ENCODE data around the gene PRKX. TPM values are rescaled to one million over a fixed set of nuclear protein-coding genes. Genes with fewer than 3 reads are reported as not detected.
"Not testable (repeated sequence)": the region's sequence is repeated elsewhere in the genome, so short reads cannot be mapped to it uniquely, and the experiment has no call there.

PRKX gene
- total and polyA plus RNA-seq, 8 donors = 11.6 to 23.6 (median 13.6) TPM

DNA sequence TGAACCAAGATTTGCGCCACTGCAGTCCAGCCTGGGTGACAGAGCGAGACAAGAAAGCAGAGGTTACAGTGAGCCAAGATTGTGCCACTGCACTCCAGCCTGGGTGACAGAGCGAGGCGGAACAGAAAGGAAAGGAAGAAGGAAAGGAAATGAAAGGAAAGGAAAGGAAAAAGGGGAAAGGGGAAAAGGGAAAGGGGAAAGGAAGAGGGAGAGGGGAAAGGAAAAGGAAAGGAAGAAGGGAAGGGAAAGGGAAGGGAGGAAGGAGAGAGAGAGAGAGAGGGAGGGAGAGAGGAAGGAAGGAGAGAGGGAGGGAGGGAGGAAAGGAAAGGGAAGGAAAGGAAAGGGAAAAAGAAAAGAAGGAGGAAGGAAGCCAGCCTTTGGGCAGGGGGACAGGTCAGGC lies 76.6 kb downstream of the PRKX start:
- ATAC-seq (no peak), DNase-seq (no peak)
- Histone ChIP-seq H3K27me3 (no peaks in the 10 kb centered on the region), H3K27ac (no peak overlapping the region), H3K4me1 (no peaks in the 10 kb centered on the region), H3K9me3 (no peaks in the 10 kb centered on the region), H3K4me3 (no peak overlapping the region), H3K36me3 (no peaks in the 10 kb centered on the region)
- intact Hi-C loops (cut with DNase I) = no loop called here
- TF ChIP-seq, protein P1, sequence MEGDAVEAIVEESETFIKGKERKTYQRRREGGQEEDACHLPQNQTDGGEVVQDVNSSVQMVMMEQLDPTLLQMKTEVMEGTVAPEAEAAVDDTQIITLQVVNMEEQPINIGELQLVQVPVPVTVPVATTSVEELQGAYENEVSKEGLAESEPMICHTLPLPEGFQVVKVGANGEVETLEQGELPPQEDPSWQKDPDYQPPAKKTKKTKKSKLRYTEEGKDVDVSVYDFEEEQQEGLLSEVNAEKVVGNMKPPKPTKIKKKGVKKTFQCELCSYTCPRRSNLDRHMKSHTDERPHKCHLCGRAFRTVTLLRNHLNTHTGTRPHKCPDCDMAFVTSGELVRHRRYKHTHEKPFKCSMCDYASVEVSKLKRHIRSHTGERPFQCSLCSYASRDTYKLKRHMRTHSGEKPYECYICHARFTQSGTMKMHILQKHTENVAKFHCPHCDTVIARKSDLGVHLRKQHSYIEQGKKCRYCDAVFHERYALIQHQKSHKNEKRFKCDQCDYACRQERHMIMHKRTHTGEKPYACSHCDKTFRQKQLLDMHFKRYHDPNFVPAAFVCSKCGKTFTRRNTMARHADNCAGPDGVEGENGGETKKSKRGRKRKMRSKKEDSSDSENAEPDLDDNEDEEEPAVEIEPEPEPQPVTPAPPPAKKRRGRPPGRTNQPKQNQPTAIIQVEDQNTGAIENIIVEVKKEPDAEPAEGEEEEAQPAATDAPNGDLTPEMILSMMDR (IDR thresholded peaks at IDR 0.05) = no peak

DNA sequence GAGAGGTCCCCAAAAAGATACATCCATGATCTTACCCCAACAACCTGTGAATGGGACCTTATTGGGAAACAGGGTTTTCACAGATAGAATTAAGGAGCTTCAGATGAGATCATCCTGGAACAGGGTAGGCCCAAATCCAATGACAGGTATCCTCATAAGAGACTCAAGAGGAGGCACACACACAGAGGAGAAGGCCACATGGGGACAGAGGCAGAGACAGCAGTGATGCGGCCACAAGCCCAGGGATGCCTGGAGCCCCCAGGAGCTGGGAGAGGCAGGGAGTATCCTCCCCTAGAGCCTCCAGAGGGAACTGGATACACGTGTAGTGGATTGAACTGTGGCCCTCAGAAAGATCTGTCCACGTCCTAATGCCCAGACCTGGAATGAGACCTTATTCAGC lies 82.3 kb downstream of the PRKX start:
- Histone ChIP-seq H3K27ac (no peak overlapping the region), H3K27me3 (no peaks in the 10 kb centered on the region), H3K4me1 (no peaks in the 10 kb centered on the region), H3K9me3 (no peaks in the 10 kb centered on the region), H3K36me3 (no peaks in the 10 kb centered on the region), H3K4me3 (no peak overlapping the region)
- intact Hi-C loops (cut with DNase I) = no loop called here
- no peak for DNase-seq
- TF ChIP-seq, protein P1 (IDR thresholded peaks at IDR 0.05) = no peak
- no peak for ATAC-seq

DNA sequence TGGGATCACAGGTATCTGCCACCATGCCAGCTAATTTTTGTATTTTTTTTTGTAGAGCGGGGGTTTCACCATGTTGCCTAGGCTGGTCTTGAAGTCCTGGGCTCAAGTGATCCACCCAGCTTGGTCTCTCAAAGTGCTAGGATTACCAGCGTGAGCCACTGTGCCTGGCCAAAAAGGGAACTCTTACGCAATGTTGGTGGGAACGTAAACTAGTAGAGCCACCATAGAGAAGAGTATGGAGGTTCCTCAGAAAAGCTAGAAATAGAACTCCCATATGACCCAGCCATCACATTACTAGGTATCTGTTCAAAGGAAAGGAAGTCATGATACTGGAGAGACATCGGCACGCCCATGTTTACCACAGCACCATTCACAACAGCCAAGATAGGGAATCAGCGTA lies 85.9 kb downstream of the PRKX start:
- Histone ChIP-seq H3K27me3 (no peaks in the 10 kb centered on the region), H3K36me3 (no peaks in the 10 kb centered on the region), H3K4me3 (no peak overlapping the region), H3K9me3 (no peaks in the 10 kb centered on the region), H3K4me1 (no peaks in the 10 kb centered on the region), H3K27ac (no peak overlapping the region)
- intact Hi-C loops (cut with DNase I) = no loop called here
- ATAC-seq (no peak), DNase-seq (no peak)
- TF ChIP-seq, protein P1 (IDR thresholded peaks at IDR 0.05) = no peak

DNA sequence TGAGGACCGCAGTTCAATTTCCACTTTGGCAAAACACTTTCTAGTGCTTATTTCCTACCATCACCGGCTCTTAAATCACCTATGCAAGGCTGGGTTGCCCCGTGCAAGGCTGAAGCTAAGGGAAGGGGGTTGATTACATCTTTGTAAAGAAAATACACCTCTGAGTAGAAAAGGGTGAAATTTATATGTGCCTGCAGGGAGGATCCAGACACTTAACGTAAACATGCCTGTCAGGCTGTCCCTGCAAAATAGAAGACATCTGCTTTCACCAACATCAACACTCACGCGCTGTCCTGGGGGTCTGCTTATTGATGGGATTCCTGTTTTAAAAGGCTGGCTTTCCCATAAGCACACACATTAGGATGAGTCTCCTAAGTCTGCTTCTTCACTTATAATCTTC lies 92.0 kb downstream of the PRKX start:
- Histone ChIP-seq H3K4me3 (no peak overlapping the region), H3K27ac (no peak overlapping the region), H3K4me1 (no peaks in the 10 kb centered on the region), H3K27me3 (no peaks in the 10 kb centered on the region), H3K9me3 (no peaks in the 10 kb centered on the region), H3K36me3 (peaks cover 0 to 5% of the 10 kb centered on the region in 2 donors)
- intact Hi-C loops (cut with DNase I) = no loop called here
- no peak for ATAC-seq
- no peak for DNase-seq
- TF ChIP-seq, protein P1 (IDR thresholded peaks at IDR 0.05) = no peak

DNA sequence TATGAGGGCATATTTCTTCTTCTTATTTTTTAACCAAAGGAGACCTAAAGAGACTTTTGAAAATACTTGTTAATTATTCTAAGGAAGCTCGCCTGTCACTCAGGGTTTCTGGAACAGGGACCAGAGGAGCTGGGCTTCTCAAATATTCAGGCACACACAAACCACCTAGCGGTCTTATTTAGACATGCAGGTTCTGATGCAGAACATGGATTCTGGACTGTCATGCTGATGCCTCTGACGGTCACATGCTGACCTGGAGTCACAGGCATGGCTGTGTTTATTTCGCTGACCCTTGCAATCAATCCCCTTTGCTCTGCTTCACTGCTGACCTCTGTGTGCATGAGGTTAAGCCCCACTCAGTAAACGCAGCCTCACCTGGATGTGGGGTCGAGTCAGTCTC lies 101.7 kb downstream of the PRKX start:
- ATAC-seq; H3K4me3 ChIP-seq; H3K4me1 ChIP-seq; intact Hi-C loops (cut with DNase I); DNase-seq; H3K9me3 ChIP-seq; H3K27me3 ChIP-seq; H3K27ac ChIP-seq: not testable (repeated sequence)
- H3K36me3 ChIP-seq = peaks cover 0 to 11% of the 10 kb centered on the region in 2 donors

DNA sequence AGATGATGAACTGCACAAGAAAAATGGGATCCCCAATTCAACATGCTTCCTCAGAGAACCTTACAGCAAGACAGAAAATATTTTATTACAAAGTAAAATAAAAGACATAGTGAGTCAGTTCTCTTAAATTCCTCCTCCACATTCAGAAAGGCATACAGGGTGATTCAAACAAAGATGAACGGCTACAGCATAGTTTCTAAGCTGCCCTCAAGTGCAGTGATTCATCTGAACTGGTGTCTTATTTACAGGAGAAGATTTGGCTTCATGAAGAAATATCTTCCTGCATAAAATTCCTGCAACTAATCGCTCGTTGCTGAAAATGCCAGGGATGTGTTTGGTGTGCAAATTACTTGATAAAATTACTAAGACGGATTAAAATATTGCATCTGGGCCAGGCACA lies 103.6 kb downstream of the PRKX start:
- Histone ChIP-seq H3K9me3 (no peaks in the 10 kb centered on the region), H3K4me1 (no peaks in the 10 kb centered on the region), H3K36me3 (peaks cover 0 to 11% of the 10 kb centered on the region in 2 donors), H3K4me3 (no peak overlapping the region), H3K27me3 (no peaks in the 10 kb centered on the region), H3K27ac (no peak overlapping the region)
- DNase-seq (no peak), ATAC-seq (no peak)
- intact Hi-C loops (cut with DNase I) = no loop called here
- TF ChIP-seq, protein P1 (IDR thresholded peaks at IDR 0.05) = no peak
